Pulmonary artery endothelial cell (primary cell): ENCODE data around the gene TRAF4. TPM values are rescaled to one million over a fixed set of nuclear protein-coding genes. Genes with fewer than 3 reads are reported as not detected.
"Not testable (repeated sequence)": the region's sequence is repeated elsewhere in the genome, so short reads cannot be mapped to it uniquely, and the experiment has no call there.

Experiments used
- DNase-seq: peaks from one replicate; pipeline ENCODE4 v3.0.0-alpha.2; 2011; ENCODE audit warnings: low read depth, low spot score
- total RNA-seq: library from RNA; depleted of rRNA; stranded (reverse); fragments of >200 nt; gene quantifications from 2 replicates; pipeline ENCODE4 v1.2.3, GENCODE V29; 2014

TRAF4 gene
- total RNA-seq, 1 donor from 2014 or later: 32.8 TPM

DNA sequence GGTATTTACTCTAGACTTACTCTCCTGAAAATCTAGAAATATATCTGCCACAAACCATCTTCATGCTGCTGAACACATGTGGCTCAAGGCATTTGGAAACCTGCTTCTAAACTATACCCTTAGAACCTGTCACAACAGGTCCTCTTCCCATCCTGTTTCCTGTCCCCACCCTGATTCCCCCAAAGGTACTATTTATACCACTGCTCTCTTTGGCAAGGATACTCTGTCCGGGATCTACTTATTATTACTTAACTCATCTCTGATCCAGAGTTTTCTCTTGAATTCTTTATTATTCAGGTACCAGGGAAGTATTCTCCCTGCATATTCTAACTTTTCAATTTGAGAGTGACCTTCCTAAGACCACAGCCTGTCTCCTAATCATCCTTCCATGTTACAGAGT, 33.4 kb downstream of the TRAF4 start:
- no peak for DNase-seq

GRCh38 chr17:28779601-28780000, 35.8 kb downstream of the TRAF4 start:
- DNase-seq: not testable (repeated sequence)

- DNase-seq: no peak
Measured at GRCh38 chr17:28783161-28783560, 39.4 kb downstream of the TRAF4 start.

GRCh38 chr17:28788100-28788499, 44.3 kb downstream of the TRAF4 start:
- no peak for DNase-seq

DNA sequence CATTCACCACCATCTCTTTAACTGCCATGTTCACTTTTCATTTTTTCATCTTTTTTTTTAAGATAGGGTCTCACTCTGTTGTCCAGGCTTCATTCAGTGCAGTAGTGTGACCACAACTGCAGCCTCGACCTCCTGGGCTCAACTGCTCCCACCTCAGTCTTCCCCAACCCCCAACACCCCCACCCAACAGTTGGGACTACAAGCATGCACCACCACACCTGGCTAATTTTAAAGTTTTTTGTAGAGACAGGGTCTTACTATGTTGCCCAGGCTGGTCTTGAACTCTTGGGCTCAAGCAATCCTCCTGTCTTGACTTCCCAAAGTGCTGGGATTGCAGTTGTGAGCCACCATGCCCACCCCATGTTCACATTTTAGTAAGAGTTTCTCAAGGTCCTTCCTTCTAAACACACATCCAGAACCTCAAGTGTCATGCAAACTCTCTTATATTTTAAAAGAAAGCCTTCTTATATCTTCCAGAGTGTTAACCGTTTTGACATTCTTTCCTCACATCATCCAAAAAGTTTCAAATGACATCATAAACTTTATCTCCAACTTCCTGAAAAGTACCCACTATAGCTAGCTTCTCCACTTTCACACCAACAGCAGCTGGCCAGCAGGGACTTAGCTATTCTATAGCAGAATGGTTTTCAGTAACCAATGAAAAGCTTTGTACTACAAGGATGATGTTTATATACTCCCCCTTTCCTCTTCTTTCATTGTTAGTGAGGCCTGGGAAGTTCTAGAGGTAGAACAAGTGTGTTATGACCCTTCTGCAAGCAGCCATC, 49.3 kb downstream of the TRAF4 start:
- DNase-seq: no peak

GRCh38 chr17:28794846-28795441, 51.1 kb downstream of the TRAF4 start:
- not testable (repeated sequence) for DNase-seq

DNA sequence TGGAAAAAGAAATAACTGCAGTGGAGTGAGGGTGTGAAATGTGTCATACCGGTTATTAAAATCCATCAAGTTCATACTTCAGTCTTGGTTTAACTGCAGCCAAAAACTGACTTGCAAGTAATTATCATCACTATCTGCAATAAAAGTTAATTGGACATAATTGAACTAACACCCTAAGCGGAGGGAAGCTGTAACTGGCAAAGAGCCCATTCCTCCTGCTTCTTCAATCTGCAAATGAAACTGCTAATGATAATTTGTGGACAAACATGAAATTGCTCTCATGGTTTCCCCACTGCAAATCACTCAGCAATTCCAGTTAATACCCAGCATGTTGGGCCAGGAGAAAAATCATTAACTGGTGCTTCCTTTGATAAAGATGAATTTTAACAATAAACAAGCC, 52.3 kb downstream of the TRAF4 start:
- DNase-seq: no peak

Other genes starting within 250 kb of the TRAF4 start
- gene FOXN1, start 237.7 kb upstream of the TRAF4 start, total RNA-seq: not detected in 2 replicates
- gene UNC119, start 191.4 kb upstream of the TRAF4 start, total RNA-seq: 22.0 and 22.1 TPM in 2 replicates
- gene PIGS, start 172.5 kb upstream of the TRAF4 start, total RNA-seq: 56.6 and 57.6 TPM in 2 replicates
- gene ALDOC, start 167.1 kb upstream of the TRAF4 start, total RNA-seq: 22.0 and 53.9 TPM in 2 replicates
- 24.5 and 58.3 TPM in 2 replicates for gene SPAG5, start 145.0 kb upstream of the TRAF4 start, total RNA-seq
- 3.4 and 5.5 TPM in 2 replicates for gene RSKR, start 129.8 kb upstream of the TRAF4 start, total RNA-seq
- 162 and 190 TPM in 2 replicates for gene BLTP2, start 98.9 kb upstream of the TRAF4 start, total RNA-seq
- 56.8 and 63.1 TPM in 2 replicates for gene SDF2, start 82.1 kb upstream of the TRAF4 start, total RNA-seq
- gene SUPT6H, start 81.8 kb upstream of the TRAF4 start, total RNA-seq: 51.3 and 52.4 TPM in 2 replicates
- gene PROCA1, start 32.1 kb upstream of the TRAF4 start, total RNA-seq: 0.66 and 2.3 TPM in 2 replicates
- 15.0 and 41.7 TPM in 2 replicates for gene RAB34, start 26.1 kb upstream of the TRAF4 start, total RNA-seq
- gene RPL23A, start 24.0 kb upstream of the TRAF4 start, total RNA-seq: 811 and 821 TPM in 2 replicates
- gene TLCD1, start 17.8 kb upstream of the TRAF4 start, total RNA-seq: 1.1 and 1.4 TPM in 2 replicates
- 2.0 and 2.1 TPM in 2 replicates for gene NEK8, start 15.2 kb upstream of the TRAF4 start, total RNA-seq
- gene FAM222B, start 98.8 kb downstream of the TRAF4 start, total RNA-seq: 3.4 and 5.5 TPM in 2 replicates
- 30.7 and 49.2 TPM in 2 replicates for gene ERAL1, start 111.0 kb downstream of the TRAF4 start, total RNA-seq
- gene FLOT2, start 153.7 kb downstream of the TRAF4 start, total RNA-seq: 77.3 and 80.4 TPM in 2 replicates
- gene DHRS13, start 159.1 kb downstream of the TRAF4 start, total RNA-seq: 5.5 and 7.9 TPM in 2 replicates
- gene PHF12, start 207.5 kb downstream of the TRAF4 start, total RNA-seq: 10.6 and 11.6 TPM in 2 replicates